HG03469 (cell line): ENCODE measurements around the gene TMEM44.
"Not testable (repeated sequence)": the region's sequence is repeated elsewhere in the genome, so short reads cannot be mapped to it uniquely, and the experiment has no call there.

ENCODE experiments used
- ATAC-seq: cut with Tn5 transposase; IDR thresholded peaks from one replicate; pipeline ENCODE4 v1.9.1; 2021; ENCODE audit warnings: mild to moderate bottlenecking, moderate library complexity, moderate number of reproducible peaks; ENCODE audit not compliant: unreplicated experiment

Gene TMEM44

GRCh38 chr3:194559530-194559929, 73.7 kb downstream of the TMEM44 start:
- no peak for ATAC-seq

GRCh38 chr3:194556086-194557056, 76.8 kb downstream of the TMEM44 start:
- no peak for ATAC-seq

DNA sequence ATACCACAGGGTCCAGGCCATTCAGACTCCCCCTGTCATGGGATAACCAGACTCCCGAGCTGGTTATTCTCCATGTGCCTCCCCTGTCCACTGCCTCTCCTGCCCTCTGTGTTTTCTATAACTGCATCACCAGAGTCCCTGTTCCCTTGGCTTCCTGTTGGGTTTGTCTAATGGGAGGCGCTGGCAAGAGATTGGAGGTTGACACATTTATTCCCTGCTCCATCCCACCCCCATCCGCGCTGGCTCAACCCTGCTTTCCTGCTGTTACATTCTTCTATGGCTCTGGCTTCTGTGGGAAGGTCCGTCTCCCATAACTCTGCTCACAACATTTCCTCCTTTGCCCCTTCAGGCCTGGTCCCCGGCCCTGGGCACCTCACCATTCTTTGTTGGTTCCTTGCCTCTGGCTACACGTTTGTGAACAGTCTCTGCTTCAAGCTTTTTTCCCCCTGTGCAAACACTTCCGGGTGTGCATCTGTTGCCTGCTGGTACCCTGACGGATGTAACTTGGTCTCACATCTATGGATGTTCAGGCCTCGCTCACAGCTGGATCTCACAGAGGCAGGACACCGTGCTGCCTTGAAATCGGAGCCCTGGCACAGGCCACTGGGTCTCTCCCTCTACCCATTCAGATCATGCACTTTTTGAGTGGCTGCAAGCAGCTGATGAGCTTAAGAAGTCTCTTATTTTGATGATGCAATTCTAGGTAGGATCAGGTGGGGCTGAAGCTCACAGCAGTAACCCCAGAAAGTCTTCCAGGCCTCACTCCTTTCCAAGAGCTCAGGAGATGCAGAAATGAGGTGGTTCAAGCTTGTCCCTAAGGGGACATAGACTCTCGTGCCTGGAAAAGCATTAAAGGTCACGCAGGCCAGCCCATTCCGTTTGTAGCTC, 77.8 kb downstream of the TMEM44 start:
- no peak for ATAC-seq

- no peak for ATAC-seq
Observed at GRCh38 chr3:194554473-194555123, 78.6 kb downstream of the TMEM44 start.

DNA sequence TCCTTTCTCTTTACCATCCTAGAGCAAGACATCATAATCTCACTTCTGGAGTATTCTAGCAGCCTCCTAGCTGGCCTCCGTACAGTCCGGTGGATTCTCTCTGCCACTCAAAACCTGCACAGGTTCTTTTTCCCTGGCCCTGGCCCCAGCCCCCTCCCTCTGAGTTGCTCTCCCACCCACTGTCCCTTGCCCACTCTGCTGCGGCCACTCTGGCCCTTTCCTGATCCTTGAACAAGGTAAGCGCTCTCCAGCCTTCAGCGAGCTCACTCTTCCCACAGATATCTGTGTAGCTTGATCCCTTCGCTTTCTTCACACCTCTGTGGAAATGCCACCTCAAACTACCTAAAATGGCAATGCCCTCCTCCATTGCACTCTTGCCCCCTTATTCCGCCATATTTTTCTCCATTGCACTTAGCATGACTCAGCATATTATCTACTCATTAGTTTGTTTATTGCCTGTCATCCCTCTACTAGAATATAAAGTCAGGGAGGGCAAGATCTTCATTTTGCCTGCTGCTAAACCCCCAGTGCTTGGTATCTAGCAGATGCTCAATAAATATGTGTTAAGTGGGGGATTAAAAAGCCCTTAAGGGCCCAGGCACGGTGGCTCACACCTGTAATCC, 80.8 kb downstream of the TMEM44 start:
- no peak for ATAC-seq

GRCh38 chr3:194549853-194550252, 83.4 kb downstream of the TMEM44 start:
- no peak for ATAC-seq

- ATAC-seq = no peak
Observed at GRCh38 chr3:194548346-194549321, 84.6 kb downstream of the TMEM44 start.

GRCh38 chr3:194547042-194547441, 86.2 kb downstream of the TMEM44 start:
- no peak for ATAC-seq

DNA sequence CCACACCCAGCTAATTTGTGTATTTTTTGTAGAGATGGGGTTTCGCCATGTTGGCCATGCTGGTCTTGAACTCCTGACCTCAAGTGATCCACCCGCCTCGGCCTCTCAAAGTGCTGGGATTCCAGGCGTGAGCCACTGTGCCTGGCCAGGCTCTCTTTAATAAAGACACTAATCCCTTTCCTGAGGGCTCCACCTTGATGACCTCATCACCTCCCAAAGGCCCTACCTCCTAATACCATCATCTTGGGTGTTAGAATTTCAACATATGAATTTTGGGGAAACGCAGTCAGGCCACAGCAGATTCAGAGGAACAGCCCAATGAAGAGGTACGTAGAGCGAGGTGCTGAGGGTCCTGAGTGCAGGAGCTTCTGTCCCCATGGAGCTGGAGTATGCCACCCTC, 87.7 kb downstream of the TMEM44 start:
- ATAC-seq = not testable (repeated sequence)

DNA sequence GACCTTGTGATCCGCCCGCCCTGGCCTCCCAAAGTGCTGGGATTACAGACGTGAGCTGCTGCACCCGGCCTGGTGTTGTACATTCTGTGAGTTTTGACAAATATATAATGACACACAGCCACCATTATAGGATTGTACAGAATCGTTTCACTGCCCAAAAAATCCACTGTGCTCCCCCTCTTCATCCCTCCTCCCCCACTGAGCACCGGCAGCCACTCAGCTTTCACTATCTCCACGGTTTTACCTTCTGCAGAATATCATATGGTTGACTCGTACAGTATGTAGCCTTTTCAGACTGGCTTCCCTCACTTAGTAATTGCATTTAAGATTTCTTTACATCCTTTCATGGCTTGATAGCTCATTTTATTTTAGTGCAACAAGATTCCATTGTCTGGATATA, 89.7 kb downstream of the TMEM44 start:
- ATAC-seq = no peak

GRCh38 chr3:194541483-194541882, 91.7 kb downstream of the TMEM44 start:
- ATAC-seq = no peak

DNA sequence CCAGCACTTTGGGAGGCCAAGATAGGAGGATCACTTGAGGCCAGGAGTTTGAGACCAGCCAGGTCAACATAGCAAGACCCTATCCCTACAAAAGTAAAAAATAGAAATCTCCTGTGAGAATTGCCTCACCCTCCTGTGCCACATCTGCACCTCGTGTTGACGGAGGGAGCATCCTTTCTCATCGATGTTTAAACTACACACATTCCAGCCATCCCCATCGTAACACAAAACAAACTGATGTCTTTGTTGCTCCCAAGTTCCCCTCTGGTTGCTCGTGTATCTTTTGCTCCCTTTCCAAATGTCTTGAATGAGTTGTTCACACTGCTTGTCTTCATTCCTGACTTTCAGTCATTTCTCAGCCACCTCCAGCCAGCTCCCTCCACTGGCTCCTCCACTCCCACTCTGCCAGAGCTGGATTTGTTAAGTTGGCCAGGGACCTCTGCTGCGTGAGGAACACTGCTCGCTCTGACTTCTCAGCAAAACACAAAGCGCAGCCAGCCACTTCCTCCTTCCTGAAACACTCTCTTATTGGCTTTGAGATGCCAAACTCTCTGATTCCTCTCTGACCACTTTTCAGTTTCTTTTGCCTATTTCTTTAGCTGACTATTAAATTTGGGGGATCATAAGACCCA, 92.8 kb downstream of the TMEM44 start:
- no peak for ATAC-seq

DNA sequence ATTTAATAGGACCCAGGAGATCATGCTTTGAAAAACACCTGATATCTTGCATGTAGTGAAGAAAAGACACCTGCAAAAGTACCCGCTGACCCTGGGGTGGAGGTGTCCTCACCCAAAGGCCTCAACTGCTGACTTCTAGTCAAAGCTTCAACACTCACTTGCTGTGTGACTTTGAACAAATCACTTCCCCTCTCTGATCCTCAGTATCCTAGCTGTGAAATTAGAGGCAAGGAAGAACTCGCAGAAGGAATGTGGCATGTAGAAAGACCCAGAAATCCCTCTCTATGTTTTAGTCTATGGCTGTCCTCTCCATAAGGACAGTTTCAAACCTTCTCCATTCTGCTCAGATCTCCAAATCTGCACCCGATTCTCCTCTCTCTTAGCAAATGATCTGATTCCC, 93.7 kb downstream of the TMEM44 start:
- ATAC-seq = no peak

DNA sequence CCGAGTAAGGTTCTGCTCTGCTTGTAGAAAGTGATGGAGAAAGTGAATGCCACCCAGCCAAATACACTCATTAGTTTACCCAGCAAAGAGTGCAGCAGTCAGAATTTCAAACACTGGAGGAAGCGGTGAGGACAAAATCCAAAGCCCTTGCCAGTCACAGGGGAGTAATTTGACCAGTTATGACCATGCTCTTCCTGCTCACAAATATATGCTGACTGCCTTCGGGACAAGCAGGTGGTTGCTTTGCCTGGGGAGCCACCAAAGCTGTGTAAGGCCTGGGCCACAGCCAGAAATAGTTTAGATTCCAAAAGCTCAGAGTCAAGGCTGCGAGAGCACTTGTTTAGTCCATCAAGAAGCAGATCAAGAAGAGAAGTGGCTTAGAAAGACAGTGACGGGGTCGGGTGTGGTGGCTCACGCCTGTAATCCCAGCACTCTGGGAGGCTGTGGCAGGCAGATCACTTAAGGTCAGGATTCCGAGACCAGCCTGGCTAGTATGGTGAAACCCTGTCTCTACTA, 95.4 kb downstream of the TMEM44 start:
- no peak for ATAC-seq
